Upper lobe of left lung (tissue), 6 donors: Measurements from ENCODE around the gene STIM2. TPM values are rescaled to one million over a fixed set of nuclear protein-coding genes. Genes with fewer than 3 reads are reported as not detected.
A peak's percentile ranks its signal among the peaks of the same experiment; 100 is the strongest.

ENCODE experiments used
- ATAC-seq, 2 donors: fragments of 200-7000 bp; cut with Tn5 transposase; one replicate each; pipeline ENCODE4 v1.9.1; 2022; ENCODE audit warnings: mild to moderate bottlenecking in 2 of 2, moderate library complexity in 2 of 2; ENCODE audit not compliant: low FRiP score in 2 of 2
- DNase-seq, 2 donors: peaks; one replicate each; pipeline ENCODE4 v3.0.0-alpha.2; 2019 to 2020
- H3K27ac ChIP-seq, 4 donors: fragments of 200-600 bp; sonication (generic); one replicate each; pipeline ENCODE4 v1.5.1; 2016 to 2019
- H3K27me3 ChIP-seq, 4 donors: fragments of 200-600 bp; sonication (generic); one replicate each; pipeline ENCODE4 v1.5.1; 2017 to 2019
- H3K36me3 ChIP-seq, 4 donors: fragments of 200-600 bp; sonication (generic); one replicate each; pipeline ENCODE4 v1.5.1; 2016 to 2019
- H3K4me1 ChIP-seq, 4 donors: fragments of 200-600 bp; sonication (generic); one replicate each; pipeline ENCODE4 v1.5.1; 2018 to 2019
- H3K4me3 ChIP-seq, 4 donors: fragments of 200-600 bp; sonication (generic); one replicate each; pipeline ENCODE4 v1.5.1; 2017 to 2019; ENCODE audit warnings: mild to moderate bottlenecking in 2 of 4, moderate library complexity in 1 of 4
- H3K9me3 ChIP-seq, 4 donors: fragments of 200-600 bp; sonication (generic); one replicate each; pipeline ENCODE4 v1.5.1; 2018 to 2019
- CTCF ChIP-seq, 6 experiments: fragments of 450-650 bp in 4 of 6; fragments of 200-600 bp in 2 of 6; sonication (generic) in 2 of 6; IDR thresholded peaks; one replicate each; pipeline ENCODE4 v1.5.1; 2016 to 2019; ENCODE audit warnings: antibody characterized with exemption in 6 of 6
- EP300 ChIP-seq, 4 donors: sonication (generic); formaldehyde crosslinking; IDR thresholded peaks; one replicate each; pipeline ENCODE4 v1.5.1; 2017; ENCODE audit warnings: antibody characterized with exemption in 4 of 4, control low read depth in 2 of 4
- POLR2A ChIP-seq, 4 donors: fragments of 450-650 bp; IDR thresholded peaks; one replicate each; pipeline ENCODE4 v1.5.1; 2016 to 2017; ENCODE audit warnings: antibody characterized with exemption in 4 of 4, mild to moderate bottlenecking in 2 of 4
- POLR2AphosphoS5 ChIP-seq, 2 donors: sonication (generic); formaldehyde crosslinking; IDR thresholded peaks; one replicate each; pipeline ENCODE4 v1.5.1; 2017; ENCODE audit warnings: antibody characterized with exemption in 2 of 2
- WGBS, 2 donors: methylation state at CpG; one replicate each; pipeline ENCODE4 v1.1.5; 2017 to 2018; 5-methylcytosine and 5-hydroxymethylcytosine counted together
- total RNA-seq, 6 donors: library from RNA; depleted of rRNA in 4 of 6; stranded (reverse); fragments of >200 nt in 4 of 6; gene quantifications; one replicate each; pipeline versions ENCODE4 v1.1.0 to v1.2.1, GENCODE V29; 2016 to 2021
- donor health status: DM: no; HTN: no; CAD: no; lungs with moderate emphysema.
- donor health status: DM: no; HTN: yes; CAD: no; lungs with severe emphysema.

STIM2 gene
- total RNA-seq, 6 donors from 2014 or later: 21.6 to 54.3 (median 37.8) TPM

GRCh38 chr4:26896636-26897035 is 36.0 kb downstream of the STIM2 start:
- DNase-seq: no peak
- no peak overlapping the region for H3K27ac ChIP-seq
- 58 to 65% methylated on average over 2 of the region's 2 CpGs for WGBS, 2 donors

GRCh38 chr4:26899991-26900390 is 39.4 kb downstream of the STIM2 start:
- Histone ChIP-seq H3K4me3 (no peak overlapping the region), H3K36me3 (no peaks in the 10 kb centered on the region), H3K4me1 (peaks cover 8 to 21% (median 9%) of the 10 kb centered on the region in 4 donors), H3K9me3 (no peaks in the 10 kb centered on the region), H3K27ac (peak overlapping the region in 1 of 4 donors; percentile 13), H3K27me3 (no peaks in the 10 kb centered on the region)
- WGBS, 2 donors: 32 to 50% methylated on average over 3 of the region's 3 CpGs
- no peak for ATAC-seq
- no peak for DNase-seq
- TF ChIP-seq POLR2AphosphoS5 (IDR thresholded peaks at IDR 0.05) (no peak), POLR2A (IDR thresholded peaks at IDR 0.05) (no peak), CTCF (IDR thresholded peaks at IDR 0.05) (no peak), EP300 (IDR thresholded peaks at IDR 0.05) (no peak)

More at GRCh38 chr4:26896636-26897035, 36.0 kb downstream of the STIM2 start:
- Histone ChIP-seq H3K27me3 (no peaks in the 10 kb centered on the region), H3K36me3 (no peaks in the 10 kb centered on the region), H3K9me3 (no peaks in the 10 kb centered on the region), H3K4me1 (peaks cover 5 to 18% (median 8%) of the 10 kb centered on the region in 4 donors), H3K4me3 (no peak overlapping the region)
- ATAC-seq: no peak
- no peak for TF ChIP-seq EP300 (IDR thresholded peaks at IDR 0.05)
- TF ChIP-seq CTCF (IDR thresholded peaks at IDR 0.05): no peak
- TF ChIP-seq POLR2A (IDR thresholded peaks at IDR 0.05): no peak
- no peak for TF ChIP-seq POLR2AphosphoS5 (IDR thresholded peaks at IDR 0.05)

- no peaks in the 10 kb centered on the region for H3K36me3 ChIP-seq
- no peak overlapping the region for H3K27ac ChIP-seq
- H3K4me3 ChIP-seq: no peak overlapping the region
- H3K27me3 ChIP-seq: no peaks in the 10 kb centered on the region
- ATAC-seq: no peak
- no peak for TF ChIP-seq EP300 (IDR thresholded peaks at IDR 0.05)
- TF ChIP-seq POLR2A (IDR thresholded peaks at IDR 0.05): no peak
- no peak for TF ChIP-seq CTCF (IDR thresholded peaks at IDR 0.05)
- TF ChIP-seq POLR2AphosphoS5 (IDR thresholded peaks at IDR 0.05): no peak
- WGBS, 2 donors: 61 to 68% methylated on average over 2 of the region's 2 CpGs
- DNase-seq: no peak
- H3K4me1 ChIP-seq: peaks cover 8 to 24% (median 10%) of the 10 kb centered on the region in 4 donors
- H3K9me3 ChIP-seq: no peaks in the 10 kb centered on the region
Measured at GRCh38 chr4:26900765-26901164, 40.1 kb downstream of the STIM2 start.

- Histone ChIP-seq H3K27me3 (no peaks in the 10 kb centered on the region), H3K4me1 (peaks cover 13 to 26% (median 17%) of the 10 kb centered on the region in 4 donors), H3K9me3 (no peaks in the 10 kb centered on the region), H3K4me3 (no peak overlapping the region), H3K36me3 (no peaks in the 10 kb centered on the region), H3K27ac (no peak overlapping the region)
- TF ChIP-seq POLR2AphosphoS5 (IDR thresholded peaks at IDR 0.05) (no peak), POLR2A (IDR thresholded peaks at IDR 0.05) (no peak), EP300 (IDR thresholded peaks at IDR 0.05) (no peak), CTCF (IDR thresholded peaks at IDR 0.05) (no peak)
- ATAC-seq: no peak
- DNase-seq: no peak
- WGBS, 2 donors: 61 to 74% methylated on average over 2 of the region's 2 CpGs
Measured at GRCh38 chr4:26905172-26905571, 44.5 kb downstream of the STIM2 start.
